ENCODE results near the gene CDC42BPB. TPM values are rescaled to one million over a fixed set of nuclear protein-coding genes. Genes with fewer than 3 reads are reported as not detected.
A peak's percentile ranks its signal among the peaks of the same experiment; 100 is the strongest.

Gene CDC42BPB
- total RNA-seq, 4 donors from 2014 or later = 105 to 178 (median 107) TPM

DNA sequence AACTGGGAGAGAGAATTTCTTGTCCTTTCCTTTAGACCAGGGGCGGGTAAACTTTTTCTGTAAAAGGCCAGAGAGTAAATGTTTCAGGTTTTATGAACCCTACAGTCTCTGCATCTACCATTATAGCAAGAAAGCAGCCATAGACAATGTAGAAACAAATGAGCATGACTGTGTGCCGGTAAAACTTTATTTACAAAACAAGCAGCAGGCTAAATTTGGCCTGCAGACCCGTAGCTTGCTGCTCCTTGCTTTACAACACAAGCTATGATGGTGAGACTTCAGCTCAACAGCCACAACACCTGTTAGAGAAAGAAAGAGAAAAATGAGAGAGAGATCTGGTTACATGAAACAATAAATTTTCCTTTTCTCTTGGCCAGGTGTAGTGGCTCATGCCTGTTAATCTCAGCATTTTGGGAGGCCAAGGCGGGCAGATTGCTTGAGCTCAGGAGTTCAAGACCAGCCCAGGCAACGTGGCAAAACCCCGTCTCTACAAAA lies 4.2 kb upstream of the CDC42BPB start:
- WGBS = 69% methylated on average over 6 of the region's 6 CpGs

DNA sequence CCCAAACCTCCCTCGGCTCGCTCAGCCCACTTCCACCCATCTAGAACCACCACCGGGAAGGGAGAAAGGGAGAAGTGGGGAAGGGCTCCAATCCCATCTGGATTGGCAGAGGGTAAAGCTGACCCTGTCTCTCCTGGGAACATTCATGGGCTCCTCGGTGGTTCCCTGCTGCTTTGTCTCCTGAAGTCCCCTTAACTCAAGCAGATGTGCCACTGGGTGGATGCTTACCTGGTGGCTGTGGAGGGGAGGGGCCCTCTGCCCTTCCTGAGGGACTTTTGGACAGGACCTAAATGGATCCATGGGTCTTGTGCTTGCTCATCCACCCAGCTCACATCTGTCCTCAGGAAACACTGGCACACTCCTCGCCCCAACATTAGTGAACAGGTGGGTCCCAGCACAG lies 2.2 kb upstream of the CDC42BPB start:
- TF ChIP-seq EP300 (IDR thresholded peaks at IDR 0.05) (no peak), POLR2A (IDR thresholded peaks at IDR 0.05) (no peak), POLR2AphosphoS5 (IDR thresholded peaks at IDR 0.05) (no peak)
- TF ChIP-seq, protein P1, sequence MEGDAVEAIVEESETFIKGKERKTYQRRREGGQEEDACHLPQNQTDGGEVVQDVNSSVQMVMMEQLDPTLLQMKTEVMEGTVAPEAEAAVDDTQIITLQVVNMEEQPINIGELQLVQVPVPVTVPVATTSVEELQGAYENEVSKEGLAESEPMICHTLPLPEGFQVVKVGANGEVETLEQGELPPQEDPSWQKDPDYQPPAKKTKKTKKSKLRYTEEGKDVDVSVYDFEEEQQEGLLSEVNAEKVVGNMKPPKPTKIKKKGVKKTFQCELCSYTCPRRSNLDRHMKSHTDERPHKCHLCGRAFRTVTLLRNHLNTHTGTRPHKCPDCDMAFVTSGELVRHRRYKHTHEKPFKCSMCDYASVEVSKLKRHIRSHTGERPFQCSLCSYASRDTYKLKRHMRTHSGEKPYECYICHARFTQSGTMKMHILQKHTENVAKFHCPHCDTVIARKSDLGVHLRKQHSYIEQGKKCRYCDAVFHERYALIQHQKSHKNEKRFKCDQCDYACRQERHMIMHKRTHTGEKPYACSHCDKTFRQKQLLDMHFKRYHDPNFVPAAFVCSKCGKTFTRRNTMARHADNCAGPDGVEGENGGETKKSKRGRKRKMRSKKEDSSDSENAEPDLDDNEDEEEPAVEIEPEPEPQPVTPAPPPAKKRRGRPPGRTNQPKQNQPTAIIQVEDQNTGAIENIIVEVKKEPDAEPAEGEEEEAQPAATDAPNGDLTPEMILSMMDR (IDR thresholded peaks at IDR 0.05) = no peak

More for the DNA sequence above, 4.2 kb upstream of the CDC42BPB start:
- Histone ChIP-seq H3K27me3 (no peaks in the 10 kb centered on the region), H3K36me3 (no peaks in the 10 kb centered on the region), H3K9me3 (no peaks in the 10 kb centered on the region), H3K4me1 (peaks cover 22% of the 10 kb centered on the region), H3K27ac (no peak overlapping the region), H3K4me3 (no peak overlapping the region)
- TF ChIP-seq, protein P1 (IDR thresholded peaks at IDR 0.05) = no peak
- no peak for TF ChIP-seq EP300 (IDR thresholded peaks at IDR 0.05)
- TF ChIP-seq POLR2AphosphoS5 (IDR thresholded peaks at IDR 0.05) = no peak
- no peak for TF ChIP-seq POLR2A (IDR thresholded peaks at IDR 0.05)
- DNase-seq (ENCODE audit: low spot score in 2 of 2) = no peak

DNA sequence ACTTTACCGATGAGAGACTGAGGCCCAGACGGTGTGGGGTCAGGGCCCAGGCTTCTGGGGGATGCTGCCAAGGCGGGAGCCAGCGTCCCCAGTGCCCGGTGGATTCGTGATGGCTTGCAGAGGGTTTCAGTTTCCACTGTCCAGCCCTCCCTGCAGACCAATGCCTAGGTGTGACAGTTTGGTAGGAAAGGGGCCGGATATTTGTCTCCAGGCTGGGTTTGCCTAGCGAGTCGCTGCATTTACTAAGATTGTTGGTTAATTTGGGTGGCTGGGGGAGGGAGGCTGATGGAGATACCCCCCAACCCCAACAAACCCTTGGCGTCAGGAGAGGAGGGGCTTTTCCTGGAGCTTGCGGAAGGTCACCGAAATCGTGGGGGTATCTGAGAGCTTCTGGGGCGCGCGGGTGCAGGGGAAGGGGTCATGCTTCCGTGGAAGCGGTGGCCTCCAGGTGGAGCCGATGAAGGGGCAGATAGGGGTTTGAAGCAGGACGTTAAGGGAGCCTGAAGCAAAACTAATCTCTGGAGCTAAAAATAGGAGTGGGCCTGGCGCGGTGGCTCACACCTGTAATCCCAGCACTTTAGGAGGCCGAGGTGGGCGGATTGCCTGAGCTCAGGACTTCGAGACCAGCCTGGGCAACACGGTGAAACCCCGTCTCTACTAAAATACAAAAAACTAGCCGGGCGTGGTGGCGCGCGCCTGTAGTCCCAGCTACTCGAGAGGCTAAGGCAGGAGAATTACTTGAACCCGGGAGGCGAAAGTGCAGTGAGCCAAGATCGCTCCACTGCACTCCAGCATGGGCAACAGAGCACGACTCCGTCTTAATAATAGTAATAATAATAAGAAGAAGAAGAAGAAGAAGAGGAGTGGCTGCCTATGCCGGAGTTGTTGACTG lies 1.1 kb upstream of the CDC42BPB start:
- Histone ChIP-seq H3K36me3 (no peaks in the 10 kb centered on the region), H3K4me3 (peak overlapping the region; percentile 81), H3K4me1 (peaks cover 42% of the 10 kb centered on the region), H3K9me3 (no peaks in the 10 kb centered on the region), H3K27ac (peak overlapping the region; percentile 75), H3K27me3 (no peaks in the 10 kb centered on the region)
- peak in 1 of 2 donors; percentile 78 for DNase-seq (ENCODE audit: low spot score in 2 of 2)
- no peak for TF ChIP-seq POLR2AphosphoS5 (IDR thresholded peaks at IDR 0.05)
- TF ChIP-seq, protein P1 (IDR thresholded peaks at IDR 0.05) = no peak
- TF ChIP-seq POLR2A (IDR thresholded peaks at IDR 0.05) = no peak
- 59% methylated on average over 30 of the region's 39 CpGs for WGBS

More for the DNA sequence above, 2.2 kb upstream of the CDC42BPB start:
- Histone ChIP-seq H3K27me3 (no peaks in the 10 kb centered on the region), H3K27ac (no peak overlapping the region), H3K4me3 (no peak overlapping the region), H3K9me3 (no peaks in the 10 kb centered on the region), H3K4me1 (peaks cover 40% of the 10 kb centered on the region), H3K36me3 (no peaks in the 10 kb centered on the region)
- DNase-seq (ENCODE audit: low spot score in 2 of 2) = no peak
- 95% methylated on average over 4 of the region's 5 CpGs for WGBS

DNA sequence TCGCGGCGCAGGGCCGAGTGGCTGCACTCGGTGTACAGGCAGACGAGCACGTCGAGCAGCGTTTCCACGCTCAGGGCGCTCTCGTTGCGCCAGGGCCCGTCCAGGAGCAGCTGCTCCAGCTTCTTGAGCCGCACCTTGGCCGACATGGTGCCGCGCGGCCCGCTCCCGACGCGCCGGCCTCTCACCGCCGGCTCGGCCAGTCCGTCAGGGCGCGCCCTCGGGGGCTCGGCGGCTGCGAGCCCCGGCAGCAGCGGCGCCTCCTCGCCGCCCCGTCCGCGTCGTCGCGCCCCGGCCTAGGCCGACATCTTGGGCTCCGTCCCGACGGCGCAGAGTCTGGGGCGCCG lies 349 bp downstream of the CDC42BPB start:
- no peaks in the 10 kb centered on the region for H3K9me3 ChIP-seq
- peaks cover 42% of the 10 kb centered on the region for H3K4me1 ChIP-seq
- H3K27ac ChIP-seq = peak overlapping the region; percentile 96
- peak overlapping the region; percentile 81 for H3K4me3 ChIP-seq
- no peaks in the 10 kb centered on the region for H3K36me3 ChIP-seq
- TF ChIP-seq, protein P1 (IDR thresholded peaks at IDR 0.05) = no peak
- peak in 1 of 2 donors; percentile 25 for TF ChIP-seq POLR2A (IDR thresholded peaks at IDR 0.05)
- peak in 1 of 2 donors; percentile 74 for DNase-seq (ENCODE audit: low spot score in 2 of 2)
- under 1% methylated on average over 20 of the region's 53 CpGs for WGBS
- H3K27me3 ChIP-seq = no peaks in the 10 kb centered on the region

DNA sequence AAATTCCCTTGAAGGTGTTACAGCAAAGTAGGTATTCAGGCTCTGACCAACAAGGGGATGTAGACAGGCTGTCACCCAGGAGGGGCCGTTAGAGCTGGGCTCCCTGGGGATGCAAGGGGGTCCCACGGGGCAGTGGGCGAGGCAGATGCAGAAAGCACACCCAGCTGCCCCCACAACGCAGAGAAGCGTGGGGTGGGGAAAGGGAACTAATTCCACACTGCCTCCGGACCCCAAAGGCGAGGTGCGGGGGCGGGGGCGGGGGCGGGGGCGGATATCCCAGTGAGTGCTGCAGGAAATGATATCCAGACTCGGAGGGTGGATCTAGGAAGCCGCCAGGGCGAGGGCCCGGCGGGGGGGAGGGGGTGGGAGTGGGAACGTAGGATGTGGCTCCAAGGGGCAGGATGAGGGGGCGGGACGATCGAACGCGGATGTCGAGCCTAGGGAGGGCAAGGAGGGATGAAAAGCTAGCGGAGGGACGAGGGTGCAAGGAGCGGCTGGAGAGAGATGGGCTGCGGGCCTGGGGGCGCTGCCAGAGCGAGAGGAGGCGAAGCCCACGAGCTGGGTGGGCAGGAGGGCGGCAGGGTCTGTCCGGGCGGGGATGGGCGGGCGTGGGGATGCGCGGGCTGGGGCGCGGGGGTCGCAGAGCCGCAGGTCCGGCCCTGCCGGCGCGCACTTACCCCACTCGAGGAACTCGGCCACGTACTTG lies 874 bp downstream of the CDC42BPB start:
- 2% methylated on average over 47 of the region's 50 CpGs for WGBS
- Histone ChIP-seq H3K9me3 (no peaks in the 10 kb centered on the region), H3K4me3 (peak overlapping the region; percentile 81), H3K36me3 (no peaks in the 10 kb centered on the region), H3K4me1 (peaks cover 42% of the 10 kb centered on the region), H3K27me3 (no peaks in the 10 kb centered on the region), H3K27ac (peak overlapping the region; percentile 96)
- DNase-seq (ENCODE audit: low spot score in 2 of 2) = peak in 1 of 2 donors; percentile 90
- no peak for TF ChIP-seq POLR2AphosphoS5 (IDR thresholded peaks at IDR 0.05)
- TF ChIP-seq, protein P1 (IDR thresholded peaks at IDR 0.05) = no peak
- TF ChIP-seq POLR2A (IDR thresholded peaks at IDR 0.05) = no peak
- no peak for TF ChIP-seq EP300 (IDR thresholded peaks at IDR 0.05)

All from suprapubic skin (tissue), 4 donors.